Measurements from ENCODE around the gene ALG3. TPM values are rescaled to one million over a fixed set of nuclear protein-coding genes. Genes with fewer than 3 reads are reported as not detected.

The ALG3 gene
- total RNA-seq, 6 donors from 2014 or later: 16.2 to 60.8 (median 37.6) TPM

DNA sequence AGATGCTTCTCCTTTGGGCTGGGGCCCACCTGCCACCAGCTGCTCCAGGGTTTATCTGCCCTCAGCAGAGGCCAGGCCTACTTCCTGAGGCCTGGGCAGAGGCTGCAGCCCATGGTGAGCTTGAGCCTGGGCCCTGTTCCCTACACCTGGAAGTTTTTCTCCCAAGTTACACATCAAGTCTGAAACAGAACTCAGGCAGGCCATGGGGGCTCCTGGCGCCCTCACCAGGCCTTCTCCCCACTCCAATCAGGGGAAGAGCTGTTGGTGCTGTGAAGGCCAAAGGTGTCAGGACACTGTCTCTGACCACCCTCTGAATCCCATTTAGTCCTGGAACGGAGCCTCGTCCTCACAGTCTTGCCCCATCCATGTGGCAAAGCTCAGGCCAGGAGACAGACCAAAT lies 12.1 kb downstream of the ALG3 start:
- 82 to 83% methylated on average over 3 of the region's 3 CpGs for WGBS, 2 donors
- Histone ChIP-seq H3K36me3 (no peaks in the 10 kb centered on the region), H3K27me3 (peaks cover 0 to 3% (median under 1%) of the 10 kb centered on the region in 4 donors), H3K9me3 (no peaks in the 10 kb centered on the region), H3K4me1 (peaks cover 0 to 5% (median 2%) of the 10 kb centered on the region in 4 donors), H3K27ac (no peak overlapping the region), H3K4me3 (no peak overlapping the region)
- no peak for ATAC-seq (ENCODE audit: low FRiP score in 2 of 2)
- no peak for DNase-seq
- TF ChIP-seq CTCF (IDR thresholded peaks at IDR 0.05) (no peak), POLR2A (IDR thresholded peaks at IDR 0.05) (no peak), EP300 (IDR thresholded peaks at IDR 0.05) (no peak), POLR2AphosphoS5 (IDR thresholded peaks at IDR 0.05) (no peak)

- no peak overlapping the region for H3K27ac ChIP-seq
- H3K9me3 ChIP-seq: no peaks in the 10 kb centered on the region
- no peaks in the 10 kb centered on the region for H3K36me3 ChIP-seq
- no peak overlapping the region for H3K4me3 ChIP-seq
- no peak for TF ChIP-seq POLR2A (IDR thresholded peaks at IDR 0.05)
- no peak for TF ChIP-seq POLR2AphosphoS5 (IDR thresholded peaks at IDR 0.05)
- TF ChIP-seq CTCF (IDR thresholded peaks at IDR 0.05): no peak
- TF ChIP-seq EP300 (IDR thresholded peaks at IDR 0.05): no peak
- H3K4me1 ChIP-seq: peaks cover 0 to under 1% (median under 1%) of the 10 kb centered on the region in 4 donors
- peaks cover 0 to 9% (median 6%) of the 10 kb centered on the region in 4 donors for H3K27me3 ChIP-seq
- DNase-seq: no peak
- no peak for ATAC-seq (ENCODE audit: low FRiP score in 2 of 2)
- 77% methylated on average over 3 to 7 of the region's 14 CpGs for WGBS, 2 donors
Measured at GRCh38 chr3:184236033-184236410, 12.7 kb downstream of the ALG3 start.

DNA sequence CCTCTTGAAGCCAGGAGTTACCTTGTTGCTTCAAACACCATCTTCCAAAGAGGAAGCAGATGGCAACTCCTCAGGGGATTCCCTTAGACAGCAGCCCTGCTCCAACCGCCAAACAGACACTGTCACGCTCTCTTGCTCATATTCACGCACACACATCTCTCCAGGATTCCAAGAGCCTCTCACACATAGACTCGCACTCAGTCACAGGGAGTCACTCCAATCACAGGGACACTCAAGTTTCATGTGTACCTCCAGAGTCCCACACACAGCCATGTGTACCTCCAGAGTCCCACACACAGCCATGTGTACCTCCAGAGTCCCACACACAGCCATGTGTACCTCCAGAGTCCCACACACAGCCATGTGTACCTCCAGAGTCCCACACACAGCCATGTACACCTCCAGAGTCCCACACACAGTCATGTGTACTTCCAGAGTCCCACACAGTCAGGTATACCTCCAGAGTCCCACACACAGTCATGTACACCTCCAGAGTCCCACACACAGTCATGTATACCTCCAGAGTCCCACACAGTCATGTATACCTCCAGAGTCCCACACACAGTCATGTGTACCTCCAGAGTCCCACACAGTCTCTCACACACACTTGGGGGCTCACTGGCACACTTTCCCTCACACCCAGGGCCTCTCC lies 13.3 kb downstream of the ALG3 start:
- Histone ChIP-seq H3K36me3 (no peaks in the 10 kb centered on the region), H3K9me3 (no peaks in the 10 kb centered on the region), H3K4me3 (no peak overlapping the region), H3K4me1 (peaks cover 4 to 6% (median 5%) of the 10 kb centered on the region in 4 donors), H3K27me3 (peaks cover 0 to 14% (median 10%) of the 10 kb centered on the region in 4 donors), H3K27ac (no peak overlapping the region)
- ATAC-seq (ENCODE audit: low FRiP score in 2 of 2) (no peak), DNase-seq (no peak)
- WGBS, 2 donors: 77 to 87% methylated on average over 4 of the region's 4 CpGs
- TF ChIP-seq POLR2A (IDR thresholded peaks at IDR 0.05) (no peak), POLR2AphosphoS5 (IDR thresholded peaks at IDR 0.05) (no peak), CTCF (IDR thresholded peaks at IDR 0.05) (no peak), EP300 (IDR thresholded peaks at IDR 0.05) (no peak)

- ATAC-seq (ENCODE audit: low FRiP score in 2 of 2) (no peak), DNase-seq (no peak)
- WGBS, 2 donors: 87 to 94% methylated on average over 13 to 19 of the region's 19 CpGs
Measured at GRCh38 chr3:184234671-184235380, 13.9 kb downstream of the ALG3 start.

More at GRCh38 chr3:184234671-184235380, 13.9 kb downstream of the ALG3 start:
- H3K4me1 ChIP-seq: peaks cover 11 to 13% (median 12%) of the 10 kb centered on the region in 4 donors
- peaks cover 0 to 21% (median 17%) of the 10 kb centered on the region in 4 donors for H3K27me3 ChIP-seq
- H3K36me3 ChIP-seq: no peaks in the 10 kb centered on the region
- H3K4me3 ChIP-seq: no peak overlapping the region
- H3K27ac ChIP-seq: no peak overlapping the region
- TF ChIP-seq EP300 (IDR thresholded peaks at IDR 0.05) (no peak), POLR2A (IDR thresholded peaks at IDR 0.05) (no peak), CTCF (IDR thresholded peaks at IDR 0.05) (no peak), POLR2AphosphoS5 (IDR thresholded peaks at IDR 0.05) (no peak)
- no peaks in the 10 kb centered on the region for H3K9me3 ChIP-seq
